ENCODE results near the gene EPN1. TPM values are rescaled to one million over a fixed set of nuclear protein-coding genes. Genes with fewer than 3 reads are reported as not detected.

Gene EPN1
- total RNA-seq (2016; rRNA removed; fragmentation: Illumina TruSeq; extraction: Trizol) (28.9 and 32.6 TPM in 2 replicates), polyA plus RNA-seq (2011; rRNA removed) (31.7 and 43.7 TPM in 2 replicates), polyA minus RNA-seq (2011; rRNA and poly(A)+ RNA removed; ENCODE audit: low replicate concordance) (37.6 and 70.9 TPM in 2 replicates), Bru-seq, nascent RNA (percentile 63 among the genes with signal in this experiment), BruChase-seq, experiment 1, labeled RNA remaining after a 6-hour chase (percentile 68 among the genes with signal in this experiment), BruChase-seq, experiment 2, labeled RNA remaining after a 2-hour chase (percentile 66 among the genes with signal in this experiment)
- total RNA-seq (2016; cell fraction: cytosol; rRNA removed; fragmentation: Illumina TruSeq; extraction: Trizol; ENCODE audit: low read depth), result 52.8 and 53.7 TPM in 2 replicates
- 25.9 and 29.9 TPM in 2 replicates for total RNA-seq (2016; cell fraction: insoluble cytoplasmic fraction; rRNA removed; fragmentation: Illumina TruSeq; extraction: Trizol)
- 128 and 129 TPM in 2 replicates for total RNA-seq (2016; cell fraction: membrane; rRNA removed; fragmentation: Illumina TruSeq; extraction: Trizol)
- total RNA-seq (2016; cell fraction: nucleus; rRNA removed; fragmentation: Illumina TruSeq; extraction: Trizol), result 16.4 and 20.8 TPM in 2 replicates
- 46.0 and 71.9 TPM in 2 replicates for polyA plus RNA-seq (2011; cell fraction: cytosol; rRNA removed)
- 59.6 and 61.3 TPM in 2 replicates for polyA plus RNA-seq (2011; cell fraction: nucleus; rRNA removed)
- polyA plus RNA-seq (2012), result 69.9 and 79.8 TPM in 2 replicates
- 193 and 205 TPM in 2 replicates for polyA plus RNA-seq (2016; cell fraction: cytosol; fragmentation: Illumina TruSeq; extraction: Trizol; ENCODE audit: low read depth)
- polyA plus RNA-seq (2016; cell fraction: insoluble cytoplasmic fraction; fragmentation: Illumina TruSeq; extraction: Trizol; ENCODE audit: low read depth), result 64.3 and 84.2 TPM in 2 replicates
- 245 and 288 TPM in 2 replicates for polyA plus RNA-seq (2016; cell fraction: membrane; fragmentation: Illumina TruSeq; extraction: Trizol; ENCODE audit: low read depth)
- 57.0 and 57.7 TPM in 2 replicates for polyA plus RNA-seq (2016; cell fraction: nucleus; fragmentation: Illumina TruSeq; extraction: Trizol; ENCODE audit: insufficient read depth, low read depth)
- polyA minus RNA-seq (2011; cell fraction: cytosol; rRNA and poly(A)+ RNA removed), result 66.7 and 69.6 TPM in 2 replicates
- polyA minus RNA-seq (2011; cell fraction: nucleus; rRNA and poly(A)+ RNA removed), result 14.3 and 14.4 TPM in 2 replicates
- long read RNA-seq, experiment 1, partial matches to known transcripts, result 1 of 5 reads
- long read RNA-seq, experiment 1, other reads (novel, unspliced or antisense), result 4 of 5 reads
- long read RNA-seq, experiment 2, full-length matches to known transcripts, result 52 of 236 reads
- long read RNA-seq, experiment 2, partial matches to known transcripts, result 82 of 236 reads
- long read RNA-seq, experiment 2, other reads (novel, unspliced or antisense), result 102 of 236 reads

DNA sequence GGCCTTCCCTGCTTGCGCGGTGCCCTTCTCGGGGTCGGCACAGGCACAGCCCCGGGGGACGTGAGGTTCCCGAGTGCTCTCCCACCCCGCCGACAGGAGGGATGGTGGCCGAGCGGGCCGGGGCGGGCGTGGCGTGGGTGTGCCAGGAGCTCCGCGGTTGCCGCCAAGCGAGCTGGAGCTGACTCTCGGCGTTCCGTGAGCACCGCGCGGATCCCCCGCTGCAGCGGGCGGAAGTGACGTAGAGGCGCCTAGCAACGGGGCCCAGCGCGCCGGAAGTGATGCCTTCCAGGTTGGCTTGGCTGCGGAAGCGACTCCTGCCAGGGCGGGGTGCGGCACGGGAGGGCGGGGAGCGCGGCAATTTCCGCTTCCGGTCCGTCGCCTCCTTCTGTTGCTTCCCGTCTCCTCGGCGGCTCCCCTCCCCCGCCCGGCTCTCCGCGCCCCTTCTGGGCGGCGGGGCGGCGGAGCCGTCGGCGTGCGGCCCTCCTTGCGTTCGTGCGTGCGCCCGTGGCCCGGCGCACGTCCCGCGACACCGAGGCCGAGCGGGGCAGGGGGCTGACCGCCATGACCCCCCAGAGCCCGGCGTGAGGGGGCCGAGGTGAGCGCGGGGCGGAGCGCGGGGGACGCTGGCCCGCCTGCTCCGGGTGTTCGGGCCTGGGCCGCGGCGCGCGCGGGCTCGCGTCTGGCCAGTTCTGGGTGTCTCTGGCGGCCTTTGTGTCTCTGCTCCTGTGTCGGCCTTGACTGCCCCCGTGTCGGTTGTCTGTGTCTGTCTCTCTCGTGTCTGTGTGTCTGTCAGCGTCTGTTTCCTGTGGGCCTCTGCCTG is at the start of gene EPN1:
TSS of gene EPN1 (plus strand) at position 386 of the 820 bp plus-strand sequence. CDS start 3,402 bp downstream, outside the sequence.
- H3K79me2 ChIP-seq (ENCODE audit: insufficient read depth, low read length), result peaks cover 74% of the 10 kb centered on the region
- peak within 1 kb of the TSS; percentile 77 to 89 (median 89) for H3K4me3 ChIP-seq (replicated peaks in 1 of 3; ENCODE audit: insufficient read depth in 1 of 3, low read depth in 2 of 3, low read length in 3 of 3)
- in situ Hi-C loops (cut with HindIII; ENCODE audit: extremely low pct_ligation_motif_present, low pct_unique_long_range_greater_than_20kb), result no loop called here
- peak; percentile 84 for ATAC-seq
- intact Hi-C loops (cut with micrococcal nuclease; ENCODE audit: unreplicated experiment), result no loop called here
- no peaks in the 10 kb centered on the region for H3K9me3 ChIP-seq (ENCODE audit: low read length)
- peaks cover 43% of the 10 kb centered on the region for H3K4me1 ChIP-seq (ENCODE audit: insufficient read depth, low read length)
- H4K20me1 ChIP-seq (ENCODE audit: insufficient read depth, low read length), result peaks cover 21% of the 10 kb centered on the region
- DNase-seq (ENCODE audit: low spot score), result peak; percentile 91
- CTCF ChIA-PET (ENCODE audit: low intra/inter-chr PET ratio, low total read pairs), result no interaction called here
- WGBS (ENCODE audit: low lambda C conversion rate), result 6% methylated on average over 10 of the region's 101 CpGs
- peaks cover 25 to 47% of the 10 kb centered on the region in 2 experiments; a peak in 4 of 5 replicates for H3K36me3 ChIP-seq (replicated peaks in 1 of 2; ENCODE audit: control insufficient read depth in 1 of 2, insufficient read depth in 2 of 2, low read length in 2 of 2)
- peak within 1 kb of the TSS; percentile 64 for H3K4me2 ChIP-seq (ENCODE audit: low read depth, low read length)
- H3K27ac ChIP-seq (ENCODE audit: extremely low read length, insufficient read depth, low read length), result peak within 1 kb of the TSS; percentile 62
- POLR2A ChIA-PET, result interaction anchor here (1.3 to 1.5 kb wide), 2 partner anchors 9 to 20 kb away, joined by 4 to 7 read pairs; partner anchors contain the start of gene U2AF2
- no peaks in the 10 kb centered on the region; a peak in 1 of 5 replicates for H3K27me3 ChIP-seq (ENCODE audit: control insufficient read depth in 1 of 2, insufficient read depth in 2 of 2, low read length in 2 of 2)
- H2AFZ ChIP-seq (ENCODE audit: low read length), result no peak within 1 kb of the TSS
- peak; percentile 53 for FAIRE-seq
- no TSS peak for BruUV-seq (replicated peaks)
- peak within 1 kb of the TSS; percentile 94 for H3K9ac ChIP-seq (ENCODE audit: insufficient read depth, low read depth, low read length)
- TF ChIP-seq MYC (CRISPR knock-in tag; IDR thresholded peaks at IDR 0.05; ENCODE audit: borderline replicate concordance) (peak; percentile 60; the same call in 1 of the 2 replicates), ASH2L (IDR thresholded peaks at IDR 0.05; ENCODE audit: insufficient read length, low read depth, low read length) (peak; percentile 74), KMT2A (CRISPR knock-in tag; IDR thresholded peaks at IDR 0.05) (peak; percentile 88), ZFP62 (CRISPR knock-in tag; IDR thresholded peaks at IDR 0.05) (no peak), RARA (CRISPR knock-in tag; IDR thresholded peaks at IDR 0.05) (peak; percentile 4; the same call in 1 of the 2 replicates), ZNF7 (CRISPR knock-in tag; IDR thresholded peaks at IDR 0.05) (no peak), TARDBP (CRISPR knock-in tag; IDR thresholded peaks at IDR 0.05) (no peak; the same call in 1 of the 2 replicates), MTF1 (CRISPR knock-in tag; IDR thresholded peaks at IDR 0.05) (no peak), MXD4 (CRISPR knock-in tag; IDR thresholded peaks at IDR 0.05) (peak; percentile 72; the same call in 1 of the 2 replicates), ZNF552 (CRISPR knock-in tag; IDR thresholded peaks at IDR 0.05; ENCODE audit: borderline replicate concordance) (no peak), MAF1 (CRISPR knock-in tag; IDR thresholded peaks at IDR 0.05; ENCODE audit: borderline replicate concordance) (no peak)
- TF ChIP-seq, protein P1, sequence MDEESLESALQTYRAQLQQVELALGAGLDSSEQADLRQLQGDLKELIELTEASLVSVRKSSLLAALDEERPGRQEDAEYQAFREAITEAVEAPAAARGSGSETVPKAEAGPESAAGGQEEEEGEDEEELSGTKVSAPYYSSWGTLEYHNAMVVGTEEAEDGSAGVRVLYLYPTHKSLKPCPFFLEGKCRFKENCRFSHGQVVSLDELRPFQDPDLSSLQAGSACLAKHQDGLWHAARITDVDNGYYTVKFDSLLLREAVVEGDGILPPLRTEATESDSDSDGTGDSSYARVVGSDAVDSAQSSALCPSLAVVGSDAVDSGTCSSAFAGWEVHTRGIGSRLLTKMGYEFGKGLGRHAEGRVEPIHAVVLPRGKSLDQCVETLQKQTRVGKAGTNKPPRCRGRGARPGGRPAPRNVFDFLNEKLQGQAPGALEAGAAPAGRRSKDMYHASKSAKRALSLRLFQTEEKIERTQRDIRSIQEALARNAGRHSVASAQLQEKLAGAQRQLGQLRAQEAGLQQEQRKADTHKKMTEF (CRISPR knock-in tag; IDR thresholded peaks at IDR 0.05), result peak; percentile 77; the same call in 1 of the 2 replicates
- TF ChIP-seq, protein P2, sequence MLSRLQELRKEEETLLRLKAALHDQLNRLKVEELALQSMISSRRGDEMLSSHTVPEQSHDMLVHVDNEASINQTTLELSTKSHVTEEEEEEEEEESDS (CRISPR knock-in tag; IDR thresholded peaks at IDR 0.05; ENCODE audit: borderline replicate concordance), result no peak
- TF ChIP-seq, protein P3, sequence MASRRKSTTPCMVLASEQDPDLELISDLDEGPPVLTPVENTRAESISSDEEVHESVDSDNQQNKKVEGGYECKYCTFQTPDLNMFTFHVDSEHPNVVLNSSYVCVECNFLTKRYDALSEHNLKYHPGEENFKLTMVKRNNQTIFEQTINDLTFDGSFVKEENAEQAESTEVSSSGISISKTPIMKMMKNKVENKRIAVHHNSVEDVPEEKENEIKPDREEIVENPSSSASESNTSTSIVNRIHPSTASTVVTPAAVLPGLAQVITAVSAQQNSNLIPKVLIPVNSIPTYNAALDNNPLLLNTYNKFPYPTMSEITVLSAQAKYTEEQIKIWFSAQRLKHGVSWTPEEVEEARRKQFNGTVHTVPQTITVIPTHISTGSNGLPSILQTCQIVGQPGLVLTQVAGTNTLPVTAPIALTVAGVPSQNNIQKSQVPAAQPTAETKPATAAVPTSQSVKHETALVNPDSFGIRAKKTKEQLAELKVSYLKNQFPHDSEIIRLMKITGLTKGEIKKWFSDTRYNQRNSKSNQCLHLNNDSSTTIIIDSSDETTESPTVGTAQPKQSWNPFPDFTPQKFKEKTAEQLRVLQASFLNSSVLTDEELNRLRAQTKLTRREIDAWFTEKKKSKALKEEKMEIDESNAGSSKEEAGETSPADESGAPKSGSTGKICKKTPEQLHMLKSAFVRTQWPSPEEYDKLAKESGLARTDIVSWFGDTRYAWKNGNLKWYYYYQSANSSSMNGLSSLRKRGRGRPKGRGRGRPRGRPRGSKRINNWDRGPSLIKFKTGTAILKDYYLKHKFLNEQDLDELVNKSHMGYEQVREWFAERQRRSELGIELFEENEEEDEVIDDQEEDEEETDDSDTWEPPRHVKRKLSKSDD (CRISPR knock-in tag; IDR thresholded peaks at IDR 0.05; ENCODE audit: low read depth), result no peak
